MM.1S (cell line): Measurements from ENCODE around the gene UXS1.

Experiments used
- DNase-seq: peaks from one replicate; pipeline ENCODE4 v3.0.0-alpha.2; 2015
- H2AFZ ChIP-seq: fragments of 300-600 bp; sonication (generic); 2 replicates; pipeline ENCODE4 v1.6.0; 2016; ENCODE audit warnings: antibody characterized with exemption, low read length
- H3F3A ChIP-seq: fragments of 300-600 bp; sonication (generic); 2 replicates; pipeline ENCODE4 v1.6.1; 2016; ENCODE audit warnings: mild to moderate bottlenecking, antibody characterized with exemption, low read length, moderate library complexity, mixed read lengths; ENCODE audit not compliant: insufficient read depth
- H3K27ac ChIP-seq: fragments of 300-600 bp; sonication (generic); 2 replicates; pipeline ENCODE4 v1.5.1; 2016; ENCODE audit warnings: mild to moderate bottlenecking, low read length
- H3K27me3 ChIP-seq: fragments of 300-600 bp; sonication (generic); replicated peaks from 2 replicates; pipeline ENCODE4 v1.6.0; 2016; ENCODE audit warnings: low read length; ENCODE audit not compliant: insufficient read depth
- H3K36me3 ChIP-seq: fragments of 300-600 bp; sonication (generic); replicated peaks from 2 replicates; pipeline ENCODE4 v1.6.1; 2016; ENCODE audit warnings: mild to moderate bottlenecking, low read length, mixed read lengths; ENCODE audit not compliant: insufficient read depth
- H3K4me1 ChIP-seq: fragments of 300-600 bp; sonication (generic); 2 replicates; pipeline ENCODE4 v1.6.1; 2016; ENCODE audit warnings: low read length, mixed read lengths
- H3K4me2 ChIP-seq: fragments of 300-600 bp; sonication (generic); 2 replicates; pipeline ENCODE4 v1.6.0; 2016; ENCODE audit warnings: low read depth, low read length
- H3K4me3 ChIP-seq: fragments of 300-600 bp; sonication (generic); 2 replicates; pipeline ENCODE4 v1.5.1; 2016; ENCODE audit warnings: low read length, mixed read lengths
- H3K79me2 ChIP-seq: fragments of 300-600 bp; sonication (generic); 2 replicates; pipeline ENCODE4 v1.6.1; 2016; ENCODE audit warnings: mixed run types, low read length, mixed read lengths
- H3K9ac ChIP-seq: fragments of 300-600 bp; sonication (generic); 2 replicates; pipeline ENCODE4 v1.6.1; 2016; ENCODE audit warnings: low read length, mixed read lengths
- H3K9me2 ChIP-seq: fragments of 300-600 bp; sonication (generic); replicated peaks from 2 replicates; pipeline ENCODE4 v1.6.1; 2016; ENCODE audit warnings: mild to moderate bottlenecking, low read length, mixed read lengths; ENCODE audit not compliant: insufficient read depth
- H3K9me3 ChIP-seq: fragments of 300-600 bp; sonication (generic); replicated peaks from 2 replicates; pipeline ENCODE4 v1.6.1; 2016; ENCODE audit warnings: mild to moderate bottlenecking, low read length, mixed read lengths; ENCODE audit not compliant: insufficient read depth
- H4K20me1 ChIP-seq: fragments of 300-600 bp; sonication (generic); 2 replicates; pipeline ENCODE4 v1.6.1; 2016; ENCODE audit warnings: mild to moderate bottlenecking, low read length, moderate library complexity, mixed read lengths; ENCODE audit not compliant: insufficient read depth
- CTCF ChIP-seq: fragments of 300-600 bp; sonication (generic); IDR thresholded peaks from 2 replicates; pipeline ENCODE4 v1.5.1; 2016; ENCODE audit warnings: antibody characterized with exemption, low read length, mixed read lengths
- EZH2 ChIP-seq: fragments of 300-600 bp; sonication (generic); optimal IDR thresholded peaks from 2 replicates; pipeline ENCODE3; 2017; ENCODE audit warnings: low read depth, mild to moderate bottlenecking, antibody characterized with exemption, low read length, mixed read lengths
- EZH2phosphoT487 ChIP-seq: fragments of 300-600 bp; sonication (generic); IDR thresholded peaks from 2 replicates; pipeline ENCODE4 v1.6.1; 2018; ENCODE audit warnings: antibody characterized with exemption, low read length

The UXS1 gene

GRCh38 chr2:106129592-106129991 is 64.5 kb downstream of the UXS1 start:
- Histone ChIP-seq H3K9me3 (no peaks in the 10 kb centered on the region), H4K20me1 (no peaks in the 10 kb centered on the region), H2AFZ (no peak overlapping the region), H3K4me1 (no peaks in the 10 kb centered on the region), H3K36me3 (no peaks in the 10 kb centered on the region), H3F3A (no peaks in the 10 kb centered on the region), H3K27ac (no peak overlapping the region), H3K79me2 (no peaks in the 10 kb centered on the region), H3K9me2 (no peaks in the 10 kb centered on the region), H3K4me2 (no peak overlapping the region), H3K27me3 (no peaks in the 10 kb centered on the region), H3K4me3 (no peak overlapping the region), H3K9ac (no peak overlapping the region)
- TF ChIP-seq CTCF: no peak
- no peak for TF ChIP-seq EZH2phosphoT487
- no peak for TF ChIP-seq EZH2
- no peak for DNase-seq

- TF ChIP-seq CTCF: no peak
- TF ChIP-seq EZH2: no peak
- TF ChIP-seq EZH2phosphoT487: no peak
- Histone ChIP-seq H3K4me3 (no peak overlapping the region), H3K4me1 (no peaks in the 10 kb centered on the region), H3K79me2 (no peaks in the 10 kb centered on the region), H3K27ac (no peak overlapping the region), H3K36me3 (no peaks in the 10 kb centered on the region), H3F3A (no peaks in the 10 kb centered on the region), H4K20me1 (no peaks in the 10 kb centered on the region), H3K9me3 (no peaks in the 10 kb centered on the region), H3K9me2 (no peaks in the 10 kb centered on the region), H3K27me3 (no peaks in the 10 kb centered on the region), H3K4me2 (no peak overlapping the region), H3K9ac (no peak overlapping the region), H2AFZ (no peak overlapping the region)
- DNase-seq: no peak
Observed at GRCh38 chr2:106129150-106129549, 65.0 kb downstream of the UXS1 start.

- no peaks in the 10 kb centered on the region for H3F3A ChIP-seq
- no peaks in the 10 kb centered on the region for H3K4me1 ChIP-seq
- no peaks in the 10 kb centered on the region for H3K9me2 ChIP-seq
- H3K9ac ChIP-seq: no peak overlapping the region
- no peaks in the 10 kb centered on the region for H3K9me3 ChIP-seq
- no peak for DNase-seq
- H3K79me2 ChIP-seq: no peaks in the 10 kb centered on the region
- no peak overlapping the region for H3K4me2 ChIP-seq
- H3K36me3 ChIP-seq: no peaks in the 10 kb centered on the region
- H4K20me1 ChIP-seq: no peaks in the 10 kb centered on the region
- H3K27ac ChIP-seq: no peak overlapping the region
- no peak overlapping the region for H3K4me3 ChIP-seq
- no peak overlapping the region for H2AFZ ChIP-seq
- no peaks in the 10 kb centered on the region for H3K27me3 ChIP-seq
- no peak for TF ChIP-seq EZH2
- no peak for TF ChIP-seq CTCF
- TF ChIP-seq EZH2phosphoT487: no peak
Observed at GRCh38 chr2:106127776-106128268, 66.3 kb downstream of the UXS1 start.
